ENCODE measurements around the gene GSK3B.

Gene GSK3B

DNA sequence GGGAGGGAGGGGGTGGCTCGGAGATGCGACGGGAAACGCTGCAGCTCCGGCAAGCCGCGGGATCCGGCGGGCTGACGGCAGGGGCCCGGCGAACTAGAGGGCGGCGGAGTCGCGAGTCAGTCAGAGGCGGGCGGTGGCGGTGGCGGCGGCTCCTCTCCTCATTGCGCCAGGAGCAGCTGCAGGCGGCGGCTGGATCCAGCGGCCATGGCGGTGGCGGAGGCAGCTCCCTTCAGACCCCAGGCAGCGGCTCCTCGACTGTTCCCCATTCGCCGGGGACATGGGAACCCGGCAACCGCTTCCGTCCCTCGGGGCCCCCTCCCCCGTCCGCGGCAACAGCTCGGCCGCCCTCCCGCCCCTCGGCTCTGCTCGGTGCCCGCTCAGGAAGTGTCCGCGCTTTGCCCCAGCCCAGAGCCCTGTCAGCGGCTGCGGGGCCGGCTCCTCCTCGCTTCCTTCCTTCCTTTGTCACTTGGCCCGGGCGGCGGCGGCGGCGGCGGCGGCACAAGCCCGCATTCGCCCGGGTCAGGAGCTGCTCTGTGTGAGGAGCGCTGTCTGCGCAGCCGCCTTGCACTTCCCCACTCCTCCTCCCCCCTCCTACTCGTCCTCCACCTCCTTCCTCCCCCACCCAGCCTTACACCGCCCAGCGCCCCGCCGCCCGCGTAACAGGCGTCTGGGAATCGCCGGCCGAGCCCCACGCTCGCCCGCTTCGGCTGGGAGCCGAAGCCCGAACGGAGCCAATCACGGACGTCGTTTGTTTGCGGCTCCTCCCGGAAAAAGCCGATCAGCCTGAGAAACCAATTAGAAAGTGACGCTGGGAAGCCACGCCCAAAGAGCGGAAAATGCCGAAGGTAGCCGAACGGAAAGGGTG is at the start of gene GSK3B:
GSK3B (minus strand) TSS at position 537 of the 865 bp plus-strand sequence. CDS start 1,013 bp downstream, outside the sequence.
- no peak for DNase-seq

DNA sequence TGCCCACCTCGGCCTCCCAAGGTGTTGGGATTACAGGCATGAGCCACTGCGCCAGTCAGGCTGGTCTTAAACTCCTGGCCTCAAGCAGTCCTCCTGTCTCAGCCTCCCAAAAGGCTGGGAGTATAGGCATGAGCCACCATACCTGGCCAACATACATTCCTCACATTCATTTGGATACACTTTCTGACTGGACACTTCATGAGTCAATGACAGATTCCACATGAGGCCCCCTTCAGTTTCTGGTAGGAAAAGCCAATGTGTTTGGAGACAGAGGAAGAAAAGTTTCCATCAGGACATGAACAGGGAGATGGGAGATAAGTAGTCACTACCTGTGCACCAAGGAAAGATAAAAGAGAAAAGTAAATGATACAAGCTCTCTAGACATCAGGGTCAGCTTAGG is 49.4 kb upstream of the GSK3B start:
- DNase-seq, result peak; percentile 14

DNA sequence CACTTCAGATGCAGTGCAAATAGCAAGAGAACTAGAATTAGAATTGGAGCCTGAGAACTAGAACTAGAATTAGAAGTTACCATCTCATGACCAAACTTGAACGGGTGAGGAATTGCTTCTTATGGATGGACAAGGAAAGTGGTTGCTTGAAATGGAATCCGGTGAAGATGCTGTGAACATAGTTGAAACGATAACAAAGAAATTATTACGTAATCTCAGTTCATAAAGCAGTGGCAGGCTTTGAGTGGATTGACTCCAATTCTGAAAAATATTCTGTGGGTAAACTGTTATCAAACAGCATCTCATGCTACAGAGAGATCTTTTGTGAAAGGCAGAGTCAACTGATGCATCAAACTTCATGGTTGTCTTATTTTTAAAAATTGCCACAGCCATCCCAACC is 48.0 kb upstream of the GSK3B start:
- no peak for DNase-seq

DNA sequence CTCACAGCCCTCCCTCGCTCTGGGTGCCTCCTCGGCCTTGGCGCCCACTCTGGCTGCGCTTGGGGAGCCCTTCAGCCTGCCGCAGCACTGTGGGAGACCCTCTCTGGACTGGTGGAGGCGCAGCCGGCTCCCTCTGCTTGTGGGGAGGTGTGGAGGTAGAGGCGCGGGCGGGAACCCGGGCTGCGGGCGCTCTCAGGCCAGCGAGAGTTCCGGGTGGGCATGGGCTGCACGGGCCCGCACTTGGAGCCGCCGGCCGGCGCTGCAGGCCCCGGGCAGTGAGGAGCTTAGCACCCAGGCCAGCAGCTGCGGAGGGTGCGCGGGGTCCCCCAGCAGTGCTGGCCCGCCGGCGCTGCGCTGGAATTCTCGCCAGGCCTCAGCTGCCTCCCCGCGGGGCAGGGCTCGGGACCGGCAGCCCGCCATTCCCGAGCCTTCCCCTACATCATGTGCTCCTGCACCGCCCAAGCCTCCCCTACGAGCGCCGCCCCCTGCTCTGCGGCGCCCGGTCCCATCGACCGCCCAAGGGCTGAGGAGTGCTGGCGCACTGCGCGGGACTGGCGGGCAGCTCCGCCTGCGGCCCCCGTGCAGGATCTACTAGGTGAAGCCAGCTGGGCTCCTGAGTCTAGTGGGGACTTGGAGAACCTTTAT is 46.0 kb upstream of the GSK3B start:
- DNase-seq, result no peak

DNA sequence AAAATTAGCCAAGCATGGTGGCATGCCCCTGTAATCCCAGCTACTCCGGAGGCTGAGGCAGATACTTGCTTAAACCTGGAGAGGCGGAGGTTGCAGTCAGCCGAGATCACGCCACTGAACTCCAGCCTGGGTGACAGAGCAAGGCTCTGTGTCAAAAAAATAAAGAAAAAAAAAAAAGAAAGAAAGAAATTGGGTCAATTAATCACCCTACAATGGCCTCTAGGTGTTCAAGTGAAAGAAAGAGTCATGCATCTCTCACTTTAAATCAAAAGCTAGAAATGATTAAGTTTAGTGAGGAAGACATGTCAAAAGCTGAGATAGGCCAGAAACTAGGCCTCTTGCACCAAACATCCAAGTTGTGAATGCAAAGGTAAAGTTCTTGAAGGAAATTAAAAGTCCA is 44.9 kb upstream of the GSK3B start:
- no peak for DNase-seq

DNA sequence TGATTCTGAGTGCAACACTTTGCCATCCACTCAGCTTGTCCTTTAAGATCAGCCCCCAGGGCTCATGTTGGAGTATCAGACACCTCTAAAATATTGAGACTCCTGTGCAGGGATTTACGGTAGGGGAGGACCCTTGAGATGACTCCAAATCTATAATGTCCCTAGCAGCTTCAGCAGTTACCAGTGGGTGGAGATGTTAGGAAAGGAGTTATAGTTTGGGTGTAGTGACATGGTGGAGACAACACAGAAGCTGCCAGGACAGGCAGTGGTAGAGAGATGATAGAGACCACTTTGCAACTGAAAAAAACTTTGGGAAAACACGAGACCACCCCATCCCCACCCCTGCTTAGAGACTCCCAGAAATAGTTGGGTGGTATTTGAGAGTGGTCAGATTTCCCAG is 43.3 kb upstream of the GSK3B start:
- DNase-seq, result no peak

DNA sequence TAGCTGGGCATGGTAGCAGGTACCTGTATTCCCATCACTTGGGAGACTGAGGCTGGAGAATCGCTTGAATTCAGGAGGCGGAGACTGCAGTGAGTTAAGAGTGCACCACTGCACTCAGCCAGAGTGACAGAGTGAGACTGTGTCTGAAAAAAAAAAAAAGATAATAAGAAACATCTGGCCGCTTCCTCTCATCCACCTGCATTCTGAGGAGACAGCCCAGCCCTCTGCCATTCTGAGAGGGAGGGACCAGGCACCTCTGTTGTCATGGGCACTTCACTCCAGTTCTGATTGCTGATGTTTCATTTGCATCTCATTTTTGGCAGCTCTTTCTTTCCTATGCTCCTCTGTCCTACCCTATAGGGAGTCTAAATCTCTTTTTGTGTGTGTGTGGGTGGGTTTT is 36.4 kb upstream of the GSK3B start:
- DNase-seq, result no peak

DNA sequence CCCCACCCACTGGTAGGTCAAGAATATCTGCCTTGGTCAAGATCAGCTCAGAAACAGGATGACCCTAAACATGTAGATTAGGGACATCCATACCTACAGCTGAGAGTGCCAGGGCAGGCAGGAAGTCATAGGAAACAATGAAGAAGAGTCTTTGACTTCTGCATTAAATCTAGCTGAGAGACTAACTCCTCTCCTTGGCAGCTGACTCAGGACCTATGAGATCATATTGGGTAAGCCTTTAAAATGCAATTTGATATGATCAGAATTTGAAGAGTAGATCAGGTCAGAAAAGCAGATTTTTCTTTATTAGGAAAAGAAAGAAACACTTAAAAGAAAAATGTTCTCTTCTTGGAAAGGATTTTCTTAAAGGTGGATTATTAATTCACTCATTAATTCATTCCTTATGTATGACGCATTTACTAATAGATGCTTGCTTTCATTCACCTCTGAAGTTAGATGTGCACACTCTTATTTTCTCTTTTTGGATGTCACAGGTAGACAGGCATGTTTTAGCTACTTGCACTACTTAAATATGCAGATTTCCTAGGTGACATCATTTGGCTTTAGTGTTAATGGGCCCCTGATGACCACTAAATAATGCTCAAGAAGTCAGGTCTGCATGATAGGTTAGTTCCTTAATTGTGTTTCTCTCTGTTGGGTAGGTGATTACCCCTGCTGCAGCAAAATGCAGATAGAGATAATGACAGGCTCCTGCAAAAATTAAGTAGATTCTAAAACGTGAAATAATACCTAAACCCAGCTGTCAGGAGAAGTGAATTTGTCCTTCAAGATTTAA is 35.7 kb upstream of the GSK3B start:
- peak; percentile 38 for DNase-seq

DNA sequence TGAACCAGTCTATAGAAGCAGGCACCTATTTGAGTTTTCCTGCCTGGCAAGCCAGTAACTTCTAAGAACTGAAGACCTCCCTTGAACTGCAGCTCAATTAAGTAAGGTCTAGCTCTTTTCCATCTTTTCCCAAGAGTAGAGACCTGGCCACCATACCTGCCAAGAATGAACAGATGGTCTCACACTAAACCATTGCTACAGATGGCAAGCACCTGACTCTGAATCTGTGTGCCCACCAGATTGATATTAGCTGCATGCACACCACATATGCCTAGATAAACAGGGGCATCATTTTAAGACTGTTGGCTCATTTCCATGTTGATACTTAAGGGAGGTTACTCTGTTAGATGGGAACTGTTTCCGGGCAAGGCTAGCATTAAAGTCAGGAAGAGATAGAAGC is 34.8 kb upstream of the GSK3B start:
- no peak for DNase-seq

DNA sequence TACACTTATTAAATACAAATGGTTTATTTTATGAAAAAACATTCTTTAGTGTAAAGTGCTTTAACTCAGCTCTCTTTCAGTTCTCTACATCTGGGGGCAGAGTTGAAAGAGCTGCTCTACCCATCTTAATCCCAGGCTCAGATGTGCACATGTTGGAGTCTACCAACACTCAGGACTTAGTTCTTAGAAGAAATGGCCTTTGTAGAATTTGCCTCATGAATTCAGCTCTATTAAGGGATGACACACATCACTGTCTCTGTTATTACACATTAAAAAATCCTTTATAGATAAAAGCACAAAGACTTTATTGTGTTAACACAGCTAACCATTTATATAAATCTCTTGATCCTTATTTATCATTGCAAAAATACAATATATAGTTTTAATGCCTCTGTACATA is 31.7 kb upstream of the GSK3B start:
- DNase-seq, result no peak

DNA sequence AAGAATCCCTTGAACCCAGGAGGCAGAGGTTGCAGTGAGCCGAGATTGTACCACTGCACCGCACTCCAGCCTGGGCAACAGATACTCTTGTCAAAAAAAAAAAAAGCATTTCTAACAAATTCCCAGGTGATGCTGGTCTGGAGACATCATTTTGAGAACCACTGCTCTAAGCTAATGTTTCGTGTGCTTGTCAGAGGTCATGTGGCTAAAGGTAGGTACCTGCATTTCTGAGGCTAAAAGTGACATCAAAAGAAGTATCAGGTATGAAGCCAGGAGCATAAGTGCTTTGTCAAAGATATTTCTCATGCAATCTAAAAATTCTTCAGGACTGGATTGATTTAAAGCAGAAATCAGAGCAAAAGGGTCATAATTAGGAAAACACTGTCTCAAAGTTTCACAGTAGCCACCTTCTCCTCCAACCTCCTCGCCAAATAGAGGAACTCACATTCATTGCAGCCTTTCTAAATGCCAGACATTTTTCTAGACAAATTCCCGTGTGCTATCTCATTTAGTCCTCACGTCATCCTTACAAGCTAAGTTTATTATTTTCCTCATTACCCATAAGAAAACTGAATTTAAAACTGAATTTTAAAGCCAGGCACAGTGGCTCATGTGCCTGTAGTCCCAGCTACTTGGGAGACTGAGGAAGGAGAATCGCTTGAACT is 25.7 kb upstream of the GSK3B start:
- no peak for DNase-seq

DNA sequence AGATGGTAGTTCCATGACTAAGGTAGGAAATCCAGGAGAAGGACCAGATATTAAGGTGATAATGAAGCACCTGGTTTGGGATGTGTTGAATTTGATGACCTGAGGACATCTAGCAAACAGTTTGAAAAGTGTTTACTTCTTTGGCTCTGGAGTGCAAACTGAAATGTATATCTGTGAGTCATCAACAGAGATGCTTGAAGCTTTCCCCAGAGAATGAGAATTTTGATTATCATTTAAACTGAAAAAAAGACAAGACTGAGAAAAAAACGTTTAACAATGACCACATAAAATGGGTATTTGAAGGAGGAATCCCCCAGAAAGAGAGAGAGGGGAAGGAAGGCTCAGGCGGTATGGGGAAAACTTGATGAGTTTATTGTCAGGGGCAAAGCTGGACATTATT is 20.7 kb upstream of the GSK3B start:
- peak; percentile 31 for DNase-seq

DNA sequence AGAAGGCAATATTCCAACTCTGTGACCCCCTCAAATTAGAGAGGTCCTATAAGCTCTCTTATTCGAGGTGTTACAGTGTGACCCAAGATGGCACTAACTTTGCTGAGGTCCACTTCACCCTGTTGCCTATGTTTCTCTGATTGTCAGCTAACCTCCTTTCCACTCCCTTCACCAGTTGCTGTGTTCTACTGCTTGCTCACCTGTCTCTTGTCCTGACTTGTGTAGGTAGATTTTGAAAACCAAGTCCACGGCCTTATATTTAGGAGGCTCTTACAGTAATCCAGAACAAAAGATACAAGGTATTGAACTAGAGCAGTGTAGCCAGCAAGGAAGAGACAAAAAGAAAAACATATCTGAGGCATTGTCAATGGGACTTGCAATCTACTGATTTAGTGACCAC is 20.1 kb upstream of the GSK3B start:
- DNase-seq, result no peak

DNA sequence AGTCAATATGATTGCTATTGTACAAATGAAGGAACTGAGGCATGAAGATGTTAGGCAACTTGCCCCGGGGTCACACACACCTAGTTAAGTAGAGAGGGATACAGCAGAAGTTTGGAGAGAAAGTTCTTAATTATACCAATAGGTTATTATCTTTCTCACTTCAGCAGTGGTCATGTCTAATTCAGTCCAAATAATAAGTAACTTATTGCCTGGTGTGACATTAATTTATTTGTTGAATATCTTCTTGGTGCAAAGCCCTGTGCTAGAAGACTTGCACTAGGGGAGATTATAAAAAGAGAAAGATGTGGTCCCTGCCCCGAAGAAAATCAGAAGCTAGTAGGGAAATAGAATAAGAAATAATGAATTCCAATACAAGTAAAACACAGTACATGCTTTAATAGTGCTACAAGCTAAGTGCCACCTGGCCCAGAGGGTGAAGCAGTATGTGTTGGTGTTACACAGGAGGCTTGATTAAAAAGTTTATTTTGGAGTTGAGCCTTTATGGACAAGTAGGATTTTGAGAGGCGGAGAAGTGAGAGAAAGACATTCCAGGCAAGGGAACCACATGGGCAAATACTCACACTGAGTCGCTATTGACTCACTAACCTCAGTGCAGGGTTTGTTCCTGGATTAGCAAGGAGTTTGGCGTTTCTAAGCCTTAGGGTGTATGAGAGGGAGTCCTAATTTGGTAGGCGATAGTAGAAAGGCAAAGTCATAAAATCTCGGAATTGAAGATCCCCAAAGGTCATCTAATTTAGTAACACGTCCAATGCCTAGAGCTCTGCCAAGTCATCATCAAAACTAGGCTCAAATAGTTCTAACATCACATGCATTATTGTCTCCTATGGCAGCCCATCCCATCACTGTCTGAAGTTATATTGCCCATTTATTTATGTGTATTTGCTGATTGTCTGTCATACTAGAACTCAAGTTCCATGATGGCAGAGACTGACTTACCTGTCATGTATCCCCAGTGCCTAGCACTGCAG is 19.2 kb upstream of the GSK3B start:
- peak; percentile 79 for DNase-seq

DNA sequence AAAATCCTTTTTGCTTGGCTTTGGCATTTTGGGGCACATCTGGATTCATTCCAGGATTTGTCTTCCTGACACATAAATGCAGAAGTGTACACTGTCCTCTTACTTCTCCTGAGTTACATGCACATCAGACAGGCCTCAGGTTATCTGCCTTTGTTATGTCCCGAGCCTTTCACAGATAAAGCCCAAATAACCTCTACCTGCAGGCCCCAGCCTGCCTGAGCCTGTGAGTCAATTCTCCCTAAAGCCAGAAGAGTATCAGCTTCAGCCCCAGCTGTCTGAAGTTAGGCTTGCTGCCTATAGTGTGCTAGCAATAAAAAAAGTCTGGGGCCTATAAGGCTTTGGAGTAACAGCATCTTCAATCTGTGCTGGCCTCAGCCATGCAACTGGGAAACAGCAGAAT is 17.7 kb upstream of the GSK3B start:
- no peak for DNase-seq

DNA sequence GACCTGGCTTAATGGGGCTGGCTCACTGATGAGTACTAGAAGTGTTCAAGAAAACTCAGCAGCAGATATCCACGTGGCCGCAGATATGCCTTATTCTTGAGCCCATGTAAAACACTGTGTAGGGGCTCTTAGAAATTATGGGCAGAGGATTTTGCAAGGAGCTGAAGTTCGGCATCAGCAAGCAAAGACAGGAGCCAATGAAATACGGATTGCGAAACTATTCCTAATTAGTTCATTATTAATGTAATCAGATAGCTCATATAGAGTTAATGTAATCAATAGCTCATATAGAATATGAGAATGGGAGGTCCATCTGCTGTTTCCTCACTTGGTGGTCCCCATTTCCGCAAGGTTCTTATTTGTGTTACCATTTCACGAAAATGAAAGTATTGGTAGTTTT is 9.0 kb upstream of the GSK3B start:
- no peak for DNase-seq

DNA sequence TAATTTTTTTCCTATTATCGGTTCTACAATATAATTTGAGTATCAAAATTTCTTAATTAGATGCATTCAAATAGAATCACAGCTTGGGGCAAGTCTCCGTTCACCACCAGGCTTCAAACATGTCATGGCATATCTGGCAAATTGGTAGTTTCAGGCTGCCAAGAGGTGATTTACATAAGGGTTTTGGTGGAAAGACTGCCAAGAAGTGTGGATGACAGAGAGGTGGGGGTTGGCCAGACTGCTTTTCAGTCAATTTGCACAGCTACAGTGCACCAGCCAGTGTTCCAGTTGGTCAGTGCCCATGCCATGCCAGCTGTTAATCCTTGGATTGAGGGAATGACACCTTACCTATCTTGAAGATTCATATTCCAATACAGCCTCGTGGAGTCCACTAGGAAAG is 8.4 kb upstream of the GSK3B start:
- no peak for DNase-seq

DNA sequence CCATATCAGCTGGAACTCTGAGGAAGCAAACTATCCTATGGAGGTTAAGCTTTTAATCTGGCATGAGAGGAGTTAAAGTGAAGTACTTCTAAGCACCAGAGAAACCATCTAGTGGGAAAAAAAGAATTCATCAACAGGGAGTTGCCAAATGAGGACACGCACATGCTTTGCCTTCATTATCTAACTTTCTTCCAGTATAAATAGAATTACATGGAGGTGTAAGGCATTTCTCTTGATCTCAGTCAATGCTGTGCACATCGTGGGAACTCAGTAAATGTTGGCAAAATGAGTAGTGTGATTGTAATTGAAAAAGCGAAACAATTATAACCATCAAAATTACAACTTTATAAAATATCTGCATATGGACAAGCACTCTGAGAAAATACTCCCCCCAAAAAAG is 8.0 kb upstream of the GSK3B start:
- no peak for DNase-seq

DNA sequence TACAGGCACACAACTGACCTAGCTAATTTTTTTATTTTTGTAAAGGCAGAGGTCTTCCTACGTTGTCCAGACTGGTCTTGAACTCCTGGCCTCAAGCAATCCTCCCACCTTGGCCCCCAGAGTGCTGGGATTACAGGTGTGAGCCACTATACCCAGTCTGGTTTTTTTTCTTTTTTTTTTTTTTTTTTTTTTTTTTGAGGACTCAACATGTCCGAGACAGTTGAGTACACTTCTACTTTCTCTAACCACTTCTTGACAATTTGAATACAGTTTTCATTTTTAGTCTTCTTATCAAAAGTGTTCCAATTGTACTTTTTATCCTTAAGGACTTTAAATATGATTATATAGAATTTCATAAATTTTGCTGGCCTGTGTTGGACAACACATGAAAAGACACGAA is 7.4 kb upstream of the GSK3B start:
- DNase-seq, result no peak

DNA sequence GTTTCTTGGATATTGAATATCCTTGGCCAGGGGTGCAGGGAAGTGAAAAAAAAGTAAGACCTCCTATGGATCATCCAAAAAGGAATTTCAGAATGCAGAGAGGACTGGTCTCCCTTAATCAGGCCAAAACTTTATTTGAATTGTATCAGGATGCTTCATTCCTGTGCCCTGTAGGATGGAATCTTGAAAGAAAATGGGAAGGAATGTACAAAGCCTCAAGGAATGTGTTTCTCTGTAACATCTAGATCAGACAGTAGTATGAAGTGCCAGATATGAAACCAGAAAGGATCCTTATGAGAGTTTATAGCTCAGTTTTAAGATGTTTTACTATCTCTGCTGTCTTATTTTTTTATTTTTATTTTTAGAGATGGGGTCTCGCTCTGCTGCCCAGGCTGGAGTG is 6.5 kb upstream of the GSK3B start:
- peak; percentile 74 for DNase-seq

DNA sequence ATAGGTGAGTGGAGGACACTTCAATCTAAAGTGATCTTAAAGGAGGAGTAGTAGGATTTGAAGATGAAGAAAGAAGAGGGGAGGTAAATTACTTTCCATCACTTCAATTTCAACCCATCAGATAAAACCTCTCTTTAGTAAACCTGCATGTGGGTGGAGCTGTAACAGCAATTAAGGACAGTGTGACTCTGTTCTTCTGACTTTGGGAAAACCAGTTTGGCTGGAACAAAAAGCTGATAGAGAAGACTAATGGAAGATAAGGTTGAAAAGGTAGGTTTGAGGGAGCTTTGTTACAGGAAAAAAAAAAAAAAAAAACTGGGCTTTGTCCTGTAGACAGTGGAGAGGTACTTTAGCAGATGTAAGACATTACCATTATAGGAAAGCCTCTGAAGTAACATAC is 4.5 kb upstream of the GSK3B start:
- no peak for DNase-seq

DNA sequence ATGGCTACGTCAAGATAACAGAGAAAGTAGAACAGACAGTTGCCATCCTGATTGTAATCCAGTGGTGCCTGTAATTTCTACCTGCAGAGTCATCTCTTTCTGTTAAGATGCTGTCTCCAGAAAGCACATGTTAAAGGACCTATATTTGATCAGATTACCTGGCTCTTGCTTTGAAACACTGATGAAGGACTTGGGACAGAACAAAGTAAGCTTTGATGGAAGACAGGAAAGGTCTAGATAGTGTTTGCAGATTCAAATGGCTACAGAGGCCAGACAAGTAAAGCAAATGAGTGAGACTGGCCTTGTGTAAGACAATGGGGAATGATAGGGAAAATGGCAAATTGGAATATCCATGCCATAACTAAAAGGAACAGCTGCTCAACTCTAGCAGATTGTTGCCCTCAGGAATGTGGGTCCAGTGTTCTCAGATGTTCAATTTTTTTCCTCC is 1.8 kb upstream of the GSK3B start:
- DNase-seq, result no peak
